ENCODE data around the gene EXOC5.
"Not testable (repeated sequence)": the region's sequence is repeated elsewhere in the genome, so short reads cannot be mapped to it uniquely, and the experiment has no call there.

Gene EXOC5

GRCh38 chr14:57275023-57275664, 6.4 kb upstream of the EXOC5 start:
- H3K4me1 Mint-ChIP-seq (ENCODE audit: low read depth), result peaks cover 24% of the 10 kb centered on the region
- no peaks in the 10 kb centered on the region for H3K27me3 Mint-ChIP-seq (ENCODE audit: low read depth)
- H3K9me3 Mint-ChIP-seq, result no peaks in the 10 kb centered on the region
- no peak overlapping the region for H3K27ac Mint-ChIP-seq
- peaks cover 29% of the 10 kb centered on the region for H3K36me3 Mint-ChIP-seq (ENCODE audit: low read depth)
- H3K4me3 Mint-ChIP-seq, result no peak overlapping the region

DNA sequence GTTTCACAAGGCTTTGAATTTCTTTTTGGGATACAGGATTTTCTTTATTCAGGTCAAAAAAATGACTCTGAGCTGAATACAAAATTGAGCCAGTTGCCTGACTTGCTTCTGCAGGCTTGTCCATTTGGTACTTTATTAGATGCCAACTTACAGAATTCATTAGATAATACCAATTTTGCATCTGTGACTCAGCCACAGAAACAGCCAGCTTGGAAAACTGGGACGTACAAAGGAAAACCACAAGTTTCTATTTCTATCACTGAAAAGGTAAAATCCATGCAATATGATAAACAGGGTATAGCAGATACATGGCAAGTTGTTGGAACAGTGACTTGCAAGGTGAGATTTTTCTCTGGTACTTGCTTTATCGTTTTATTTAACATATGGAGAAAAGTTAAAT, 5.8 kb upstream of the EXOC5 start:
- Mint-ChIP-seq H3K4me3 (no peak overlapping the region), H3K9me3 (no peaks in the 10 kb centered on the region), H3K36me3 (ENCODE audit: low read depth) (peaks cover 29% of the 10 kb centered on the region), H3K27me3 (ENCODE audit: low read depth) (no peaks in the 10 kb centered on the region), H3K4me1 (ENCODE audit: low read depth) (peaks cover 25% of the 10 kb centered on the region), H3K27ac (no peak overlapping the region)

- Mint-ChIP-seq H3K36me3 (ENCODE audit: low read depth) (peaks cover 24% of the 10 kb centered on the region), H3K4me1 (ENCODE audit: low read depth) (peaks cover 25% of the 10 kb centered on the region), H3K27me3 (ENCODE audit: low read depth) (no peaks in the 10 kb centered on the region), H3K9me3 (no peaks in the 10 kb centered on the region), H3K27ac (no peak overlapping the region), H3K4me3 (no peak overlapping the region)
These were observed 4.5 kb upstream of the EXOC5 start for GRCh38 chr14:57273236-57273635.

DNA sequence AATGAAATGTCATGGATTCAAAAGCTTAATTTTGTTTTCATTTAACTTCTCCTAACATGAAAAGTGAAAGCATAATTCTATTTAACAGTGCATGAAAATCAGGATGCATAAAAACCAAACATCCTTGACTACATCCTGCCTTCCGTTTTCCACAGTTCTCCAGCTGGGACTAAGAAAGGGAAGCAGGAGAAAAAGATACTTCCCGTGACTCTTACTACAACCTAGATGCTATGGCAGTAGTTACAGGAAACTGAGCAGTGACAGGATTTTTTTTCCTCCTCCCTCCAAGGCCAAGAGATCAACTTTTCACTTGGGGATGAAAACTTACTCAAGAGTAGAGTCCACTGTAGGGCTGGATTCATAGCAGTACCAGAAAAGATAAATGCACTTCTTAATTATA, 2.6 kb downstream of the EXOC5 start:
- Mint-ChIP-seq H3K4me3 (no peak overlapping the region), H3K27ac (no peak overlapping the region), H3K4me1 (ENCODE audit: low read depth) (peaks cover 45% of the 10 kb centered on the region), H3K36me3 (ENCODE audit: low read depth) (peaks cover 7% of the 10 kb centered on the region), H3K9me3 (no peaks in the 10 kb centered on the region), H3K27me3 (ENCODE audit: low read depth) (no peaks in the 10 kb centered on the region)

DNA sequence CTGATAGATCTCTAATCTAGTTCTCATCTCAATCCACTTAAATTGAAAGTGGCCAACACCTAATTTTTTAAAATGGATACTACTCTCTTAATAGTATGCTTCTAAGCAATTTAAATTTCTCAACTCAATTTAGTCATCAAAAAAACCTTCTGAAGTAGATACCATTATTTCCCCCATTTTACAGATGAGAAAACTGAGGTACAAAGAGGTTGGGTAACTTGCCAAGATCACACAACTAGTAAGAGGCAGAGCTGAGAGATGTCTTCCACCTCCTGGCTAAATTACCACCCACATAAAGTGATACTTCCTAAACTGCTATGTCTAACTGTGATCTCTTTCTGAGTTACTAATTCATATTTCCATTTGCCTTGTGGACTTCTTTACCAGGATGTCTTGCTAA, 6.6 kb downstream of the EXOC5 start:
- Mint-ChIP-seq H3K9me3 (peaks cover 7% of the 10 kb centered on the region), H3K27ac (no peak overlapping the region), H3K4me1 (ENCODE audit: low read depth) (peaks cover 33% of the 10 kb centered on the region), H3K4me3 (no peak overlapping the region), H3K27me3 (ENCODE audit: low read depth) (no peaks in the 10 kb centered on the region), H3K36me3 (ENCODE audit: low read depth) (peaks cover 23% of the 10 kb centered on the region)

- Mint-ChIP-seq H3K27ac (no peak overlapping the region), H3K4me3 (no peak overlapping the region), H3K27me3 (ENCODE audit: low read depth) (no peaks in the 10 kb centered on the region), H3K9me3 (peaks cover 7% of the 10 kb centered on the region), H3K4me1 (ENCODE audit: low read depth) (peaks cover 28% of the 10 kb centered on the region), H3K36me3 (ENCODE audit: low read depth) (peaks cover 25% of the 10 kb centered on the region)
These were observed 7.1 kb downstream of the EXOC5 start for GRCh38 chr14:57261604-57262003.

- Mint-ChIP-seq H3K4me1 (ENCODE audit: low read depth) (peaks cover 16% of the 10 kb centered on the region), H3K4me3 (no peak overlapping the region), H3K27me3 (ENCODE audit: low read depth) (no peaks in the 10 kb centered on the region), H3K27ac (no peak overlapping the region), H3K9me3 (peaks cover 7% of the 10 kb centered on the region), H3K36me3 (ENCODE audit: low read depth) (peaks cover 26% of the 10 kb centered on the region)
These were observed 9.0 kb downstream of the EXOC5 start for GRCh38 chr14:57259672-57260071.

DNA sequence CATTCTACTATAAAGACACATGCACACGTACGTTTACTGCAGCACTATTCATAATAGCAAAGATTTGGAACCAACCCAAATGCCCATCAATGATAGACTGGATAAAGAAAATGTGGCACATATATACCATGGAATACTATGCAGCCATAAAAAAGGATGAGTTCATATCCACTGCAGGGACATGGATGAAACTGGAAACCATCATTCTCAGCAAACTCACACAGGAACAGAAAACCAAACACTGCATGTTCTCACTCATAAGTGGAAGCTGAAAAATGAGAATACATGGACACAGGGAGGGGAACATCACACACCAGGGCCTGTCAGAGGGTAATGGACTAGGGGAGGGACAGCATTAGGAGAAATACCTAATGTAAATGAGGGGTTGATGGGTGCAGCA, 10.5 kb downstream of the EXOC5 start:
- H3K27ac Mint-ChIP-seq; H3K4me3 Mint-ChIP-seq; H3K27me3 Mint-ChIP-seq (ENCODE audit: low read depth); H3K9me3 Mint-ChIP-seq: not testable (repeated sequence)
- Mint-ChIP-seq H3K36me3 (ENCODE audit: low read depth) (peaks cover 26% of the 10 kb centered on the region), H3K4me1 (ENCODE audit: low read depth) (peaks cover 12% of the 10 kb centered on the region)

GRCh38 chr14:57254884-57255283, 13.8 kb downstream of the EXOC5 start:
- no peak overlapping the region for H3K27ac Mint-ChIP-seq

GRCh38 chr14:57246933-57247657, 21.6 kb downstream of the EXOC5 start:
- Mint-ChIP-seq H3K4me3 (no peak overlapping the region), H3K36me3 (ENCODE audit: low read depth) (peaks cover 3% of the 10 kb centered on the region), H3K27me3 (ENCODE audit: low read depth) (no peaks in the 10 kb centered on the region), H3K9me3 (no peaks in the 10 kb centered on the region), H3K27ac (no peak overlapping the region), H3K4me1 (ENCODE audit: low read depth) (peaks cover 4% of the 10 kb centered on the region)

More at GRCh38 chr14:57254884-57255283, 13.8 kb downstream of the EXOC5 start:
- H3K36me3 Mint-ChIP-seq (ENCODE audit: low read depth), result peaks cover 24% of the 10 kb centered on the region
- peaks cover 12% of the 10 kb centered on the region for H3K4me1 Mint-ChIP-seq (ENCODE audit: low read depth)
- no peaks in the 10 kb centered on the region for H3K27me3 Mint-ChIP-seq (ENCODE audit: low read depth)
- peaks cover 7% of the 10 kb centered on the region for H3K9me3 Mint-ChIP-seq
- no peak overlapping the region for H3K4me3 Mint-ChIP-seq

DNA sequence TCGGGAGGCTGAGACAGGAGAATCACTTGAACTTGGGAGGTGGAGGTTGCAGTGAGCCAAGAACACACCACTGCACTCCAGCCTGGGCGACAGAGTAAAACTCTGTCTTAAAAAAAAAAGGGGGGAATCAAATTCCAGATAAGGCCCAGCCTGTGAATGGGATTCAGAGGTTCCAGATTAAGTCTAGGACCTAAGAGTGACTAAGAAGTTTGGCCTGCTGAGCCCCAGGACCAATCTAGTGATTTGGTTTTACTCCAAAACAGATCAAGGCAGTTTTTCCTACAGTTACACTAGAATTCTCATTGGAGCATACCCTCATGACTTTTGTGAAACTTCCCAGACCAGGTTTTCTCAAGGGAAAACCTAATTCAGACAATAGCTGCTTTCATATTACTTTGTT, 22.8 kb downstream of the EXOC5 start:
- H3K4me1 Mint-ChIP-seq (ENCODE audit: low read depth), result no peaks in the 10 kb centered on the region
- no peak overlapping the region for H3K27ac Mint-ChIP-seq
- no peaks in the 10 kb centered on the region for H3K27me3 Mint-ChIP-seq (ENCODE audit: low read depth)

DNA sequence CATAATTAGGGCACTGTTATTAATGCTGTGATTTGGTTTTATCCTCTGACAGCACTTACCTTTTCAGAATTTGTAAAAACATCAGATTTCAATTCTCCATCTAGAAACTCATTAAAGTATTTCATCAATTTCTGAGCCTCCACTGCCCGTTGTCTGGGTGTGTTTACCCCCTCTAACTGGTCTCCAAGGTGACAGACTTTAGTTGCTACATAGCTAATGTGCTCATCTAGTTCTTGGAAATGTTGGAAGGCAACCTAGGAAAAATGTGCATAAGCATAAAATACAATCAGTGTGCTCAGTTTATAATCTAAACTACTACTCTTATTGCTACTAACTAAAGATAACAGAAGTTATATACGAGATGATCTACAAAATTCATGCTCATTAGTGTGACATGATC, 24.6 kb downstream of the EXOC5 start:
- H3K4me1 Mint-ChIP-seq (ENCODE audit: low read depth), result no peaks in the 10 kb centered on the region
- no peaks in the 10 kb centered on the region for H3K27me3 Mint-ChIP-seq (ENCODE audit: low read depth)
- no peaks in the 10 kb centered on the region for H3K9me3 Mint-ChIP-seq
- peaks cover 3% of the 10 kb centered on the region for H3K36me3 Mint-ChIP-seq (ENCODE audit: low read depth)
- H3K27ac Mint-ChIP-seq, result no peak overlapping the region
- no peak overlapping the region for H3K4me3 Mint-ChIP-seq

More for the DNA sequence above, 22.8 kb downstream of the EXOC5 start:
- no peaks in the 10 kb centered on the region for H3K9me3 Mint-ChIP-seq
- H3K4me3 Mint-ChIP-seq, result no peak overlapping the region
- peaks cover 3% of the 10 kb centered on the region for H3K36me3 Mint-ChIP-seq (ENCODE audit: low read depth)

DNA sequence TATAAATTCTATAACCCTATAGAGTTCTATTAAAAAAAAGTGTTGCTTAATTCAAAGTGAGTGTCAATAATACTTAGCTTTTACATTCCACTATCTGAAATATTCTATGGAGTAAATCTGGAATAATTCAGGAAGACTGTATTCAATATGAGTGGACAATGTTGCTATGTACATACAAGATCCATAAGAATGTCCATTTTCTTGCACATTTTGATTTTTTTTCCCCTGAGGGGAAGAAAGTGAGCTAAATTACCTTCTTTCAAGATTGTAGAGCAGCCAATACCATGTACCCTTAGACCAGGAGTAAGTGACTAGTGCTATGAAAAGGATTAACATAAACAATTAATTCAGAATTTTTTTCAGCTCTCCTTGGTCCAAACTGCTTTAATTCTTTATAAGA, 25.4 kb downstream of the EXOC5 start:
- Mint-ChIP-seq H3K27me3 (ENCODE audit: low read depth) (no peaks in the 10 kb centered on the region), H3K9me3 (no peaks in the 10 kb centered on the region), H3K36me3 (ENCODE audit: low read depth) (peaks cover 3% of the 10 kb centered on the region), H3K4me3 (no peak overlapping the region), H3K27ac (no peak overlapping the region), H3K4me1 (ENCODE audit: low read depth) (no peaks in the 10 kb centered on the region)

GRCh38 chr14:57240115-57240514, 28.6 kb downstream of the EXOC5 start:
- H3K27ac Mint-ChIP-seq; H3K36me3 Mint-ChIP-seq (ENCODE audit: low read depth); H3K27me3 Mint-ChIP-seq (ENCODE audit: low read depth); H3K4me3 Mint-ChIP-seq; H3K4me1 Mint-ChIP-seq (ENCODE audit: low read depth); H3K9me3 Mint-ChIP-seq: not testable (repeated sequence)

- Mint-ChIP-seq H3K27me3 (ENCODE audit: low read depth) (no peaks in the 10 kb centered on the region), H3K27ac (no peak overlapping the region), H3K36me3 (ENCODE audit: low read depth) (peaks cover 30% of the 10 kb centered on the region), H3K4me3 (no peak overlapping the region), H3K4me1 (ENCODE audit: low read depth) (no peaks in the 10 kb centered on the region), H3K9me3 (peaks cover 7% of the 10 kb centered on the region)
These were observed 36.7 kb downstream of the EXOC5 start for GRCh38 chr14:57232006-57232405.

Measured in T-helper 1 cell treated with Interleukin-12 subunit alpha and Interleukin-12 subunit beta and Interleukin-4 antibody, amounts not matched to agents 30 μg/mL and 1 μg/mL, for 36 hours (primary cell).